Measurements from ENCODE around the gene PCDHGB1.
"Not testable (repeated sequence)": the region's sequence is repeated elsewhere in the genome, so short reads cannot be mapped to it uniquely, and the experiment has no call there.

Gene PCDHGB1

GRCh38 chr5:141345327-141345726 is 4.6 kb upstream of the PCDHGB1 start:
- no peak for DNase-seq (ENCODE audit: low read depth in 2 of 2, low spot score in 1 of 2)

GRCh38 chr5:141346017-141346416 is 3.9 kb upstream of the PCDHGB1 start:
- DNase-seq (ENCODE audit: low read depth in 2 of 2, low spot score in 1 of 2) = not testable (repeated sequence)

- DNase-seq (ENCODE audit: low read depth in 2 of 2, low spot score in 1 of 2) = no peak
These were observed 1.7 kb downstream of the PCDHGB1 start for GRCh38 chr5:141351591-141351990.

DNA sequence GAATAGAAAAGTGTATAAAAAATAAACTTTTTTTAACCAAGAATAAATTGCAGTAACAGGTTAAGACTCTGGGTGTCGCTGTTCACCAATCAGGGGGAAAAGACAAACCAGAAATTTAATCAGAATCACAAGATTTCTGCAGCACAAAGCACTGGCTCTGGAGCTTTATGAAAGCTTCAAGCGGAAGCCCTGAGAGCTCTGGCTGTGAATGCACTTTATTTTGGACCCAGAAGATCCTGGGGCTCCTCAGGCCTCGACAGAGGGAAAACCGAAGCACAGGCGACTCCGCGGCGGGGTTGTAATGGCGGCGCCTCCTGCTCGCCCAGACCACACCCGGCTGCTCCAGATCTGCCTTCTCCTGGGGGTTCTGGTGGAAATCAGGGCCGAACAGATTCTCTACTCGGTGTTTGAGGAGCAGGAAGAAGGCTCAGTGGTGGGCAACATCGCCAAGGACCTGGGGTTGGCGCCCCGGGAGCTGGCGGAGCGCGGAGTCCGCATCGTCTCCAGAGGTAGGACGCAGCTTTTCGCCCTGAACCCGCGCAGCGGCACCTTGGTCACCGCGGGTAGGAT is 5.1 kb downstream of the PCDHGB1 start, which contains the start of gene PCDHGA4:
Gene PCDHGA4, plus strand, starts transcription at position 122 of the 570 bp plus-strand sequence. Its CDS starts 87 bp downstream, at position 209.
- no peak for DNase-seq (ENCODE audit: low read depth in 2 of 2, low spot score in 1 of 2)

DNA sequence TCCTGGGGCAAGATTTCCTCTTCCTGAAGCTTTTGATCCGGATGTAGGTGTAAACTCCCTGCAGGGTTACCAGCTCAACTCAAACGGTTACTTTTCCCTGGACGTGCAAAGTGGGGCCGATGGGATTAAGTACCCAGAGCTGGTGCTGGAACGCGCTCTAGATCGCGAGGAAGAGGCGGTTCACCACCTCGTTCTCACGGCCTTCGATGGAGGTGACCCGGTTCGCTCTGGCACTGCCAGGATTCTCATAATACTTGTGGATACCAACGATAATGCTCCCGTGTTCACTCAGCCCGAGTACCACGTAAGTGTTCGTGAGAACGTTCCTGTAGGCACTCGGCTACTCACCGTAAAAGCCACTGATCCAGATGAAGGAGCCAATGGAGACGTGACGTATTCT is 5.7 kb downstream of the PCDHGB1 start:
- no peak for DNase-seq (ENCODE audit: low read depth in 2 of 2, low spot score in 1 of 2)

- DNase-seq (ENCODE audit: low read depth in 2 of 2, low spot score in 1 of 2) = no peak
These were observed 6.2 kb downstream of the PCDHGB1 start for GRCh38 chr5:141356133-141356532.

DNA sequence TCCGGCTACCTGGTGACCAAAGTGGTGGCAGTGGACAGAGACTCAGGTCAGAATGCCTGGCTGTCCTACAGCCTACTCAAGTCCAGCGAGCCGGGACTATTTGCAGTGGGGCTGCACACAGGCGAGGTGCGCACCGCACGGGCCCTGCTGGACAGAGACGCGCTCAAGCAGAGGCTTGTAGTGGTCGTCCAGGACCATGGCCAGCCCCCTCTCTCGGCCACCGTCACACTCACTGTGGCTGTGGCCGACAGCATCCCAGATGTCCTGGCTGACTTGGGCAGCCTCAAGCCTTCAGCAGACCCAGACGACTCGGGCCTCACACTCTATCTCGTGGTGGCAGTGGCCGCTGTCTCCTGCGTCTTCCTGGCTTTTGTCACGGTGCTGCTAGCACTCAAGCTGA is 7.1 kb downstream of the PCDHGB1 start:
- no peak for DNase-seq (ENCODE audit: low read depth in 2 of 2, low spot score in 1 of 2)

DNA sequence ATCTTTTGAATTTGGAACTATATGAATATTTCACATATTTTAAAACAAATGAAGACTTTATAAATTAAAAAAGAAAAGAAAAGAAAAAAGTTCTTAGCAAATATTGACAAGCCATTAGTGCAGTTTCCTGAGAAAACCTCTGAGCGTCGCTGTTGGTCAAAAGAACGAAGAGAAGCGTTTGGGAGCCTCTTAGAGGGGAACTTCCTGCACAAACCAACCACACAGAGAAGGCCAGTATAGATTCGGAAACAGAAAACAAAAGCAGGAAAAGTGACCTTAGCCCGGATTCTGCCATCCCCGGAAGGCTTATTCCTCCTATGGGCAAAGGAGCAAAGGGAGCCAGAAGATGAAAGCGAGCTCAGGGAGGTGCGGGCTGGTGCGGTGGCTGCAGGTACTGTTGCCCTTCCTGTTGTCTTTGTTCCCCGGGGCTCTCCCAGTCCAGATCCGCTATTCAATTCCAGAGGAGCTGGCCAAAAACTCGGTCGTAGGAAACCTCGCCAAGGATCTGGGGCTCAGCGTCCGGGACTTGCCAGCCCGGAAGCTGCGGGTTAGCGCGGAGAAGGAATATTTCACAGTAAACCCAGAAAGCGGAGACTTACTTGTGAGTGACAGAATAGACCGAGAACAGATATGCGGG is 10.0 kb downstream of the PCDHGB1 start, which contains the start of gene PCDHGB2:
Gene PCDHGB2, plus strand, starts transcription at position 205 of the 637 bp plus-strand sequence. Its CDS starts 142 bp downstream, at position 347.
- no peak for DNase-seq (ENCODE audit: low read depth in 2 of 2, low spot score in 1 of 2)

- no peak for DNase-seq (ENCODE audit: low read depth in 2 of 2, low spot score in 1 of 2)
These were observed 10.8 kb downstream of the PCDHGB1 start for GRCh38 chr5:141360685-141361084.

GRCh38 chr5:141362719-141363118 is 12.8 kb downstream of the PCDHGB1 start:
- no peak for DNase-seq (ENCODE audit: low read depth in 2 of 2, low spot score in 1 of 2)

GRCh38 chr5:141363952-141364660 is 14.2 kb downstream of the PCDHGB1 start, which contains the start of gene PCDHGA5:
Gene PCDHGA5 (plus strand): TSS chr5:141364162. CDS start chr5:141364331, 169 bp downstream.
- no peak for DNase-seq (ENCODE audit: low read depth in 2 of 2, low spot score in 1 of 2)

DNA sequence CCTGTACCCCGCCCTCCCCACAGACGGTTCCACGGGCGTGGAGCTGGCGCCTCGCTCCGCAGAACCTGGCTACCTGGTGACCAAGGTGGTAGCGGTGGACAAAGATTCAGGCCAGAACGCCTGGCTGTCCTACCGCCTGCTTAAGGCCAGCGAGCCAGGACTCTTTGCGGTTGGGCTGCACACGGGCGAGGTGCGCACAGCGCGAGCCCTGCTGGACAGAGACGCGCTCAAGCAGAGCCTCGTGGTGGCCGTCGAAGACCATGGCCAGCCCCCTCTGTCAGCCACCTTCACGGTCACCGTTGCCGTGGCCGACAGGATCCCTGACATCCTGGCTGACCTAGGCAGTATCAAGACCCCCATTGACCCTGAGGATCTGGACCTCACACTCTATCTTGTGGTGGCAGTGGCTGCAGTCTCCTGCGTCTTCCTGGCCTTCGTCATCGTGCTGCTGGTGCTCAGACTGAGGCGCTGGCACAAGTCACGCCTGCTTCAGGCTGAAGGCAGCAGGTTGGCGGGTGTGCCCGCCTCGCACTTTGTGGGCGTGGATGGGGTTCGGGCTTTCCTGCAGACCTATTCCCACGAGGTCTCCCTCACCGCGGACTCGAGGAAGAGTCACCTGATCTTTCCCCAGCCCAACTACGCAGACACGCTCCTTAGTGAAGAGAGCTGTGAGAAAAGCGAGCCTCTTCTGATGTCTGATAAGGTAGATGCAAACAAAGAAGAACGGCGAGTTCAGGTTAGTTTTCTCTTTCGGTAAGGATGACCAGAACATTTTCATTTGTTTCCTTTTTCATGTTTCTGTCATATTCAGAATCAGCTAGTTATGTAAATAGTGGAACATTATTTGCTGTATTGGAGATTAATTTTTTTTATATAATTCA is 16.4 kb downstream of the PCDHGB1 start:
- DNase-seq (ENCODE audit: low read depth in 2 of 2, low spot score in 1 of 2) = no peak

DNA sequence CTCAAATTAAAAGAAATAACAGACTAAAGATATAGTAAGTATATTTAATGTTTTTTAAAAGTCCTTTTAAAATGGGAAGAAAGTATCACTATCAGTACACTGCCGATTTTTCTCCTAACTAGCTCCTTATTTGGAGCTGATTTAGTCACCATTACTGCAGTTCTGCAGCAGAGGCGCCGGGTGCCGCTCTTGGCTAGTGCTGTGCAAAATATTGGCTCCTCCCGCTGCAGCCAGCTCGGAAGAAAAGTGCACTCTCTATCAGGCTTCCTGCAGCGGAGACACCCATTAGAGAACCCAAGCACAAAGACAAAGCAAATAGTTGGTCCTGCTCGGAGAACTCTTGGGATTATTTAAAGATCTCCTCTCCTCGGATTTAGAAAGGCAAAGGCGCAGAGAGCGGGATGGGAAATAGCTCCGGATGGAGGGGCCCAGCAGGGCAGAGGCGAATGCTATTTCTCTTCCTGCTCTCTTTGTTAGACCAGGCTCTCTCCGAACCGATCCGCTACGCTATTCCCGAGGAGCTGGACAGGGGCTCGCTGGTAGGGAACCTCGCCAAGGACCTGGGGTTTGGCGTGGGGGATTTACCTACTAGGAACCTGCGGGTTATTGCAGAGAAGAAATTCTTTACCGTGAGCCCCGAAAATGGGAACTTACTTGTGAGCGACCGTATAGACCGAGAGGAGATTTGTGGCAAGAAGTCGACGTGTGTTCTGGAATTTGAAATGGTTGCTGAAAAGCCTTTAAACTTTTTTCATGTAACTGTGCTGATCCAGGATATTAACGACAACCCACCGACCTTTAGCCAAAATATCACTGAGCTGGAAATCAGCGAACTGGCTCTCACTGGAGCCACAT is 20.3 kb downstream of the PCDHGB1 start, which contains the start of gene PCDHGB3:
Gene PCDHGB3, plus strand, starts transcription at position 249 of the 855 bp plus-strand sequence. Its CDS starts 153 bp downstream, at position 402.
- DNase-seq (ENCODE audit: low read depth in 2 of 2, low spot score in 1 of 2) = no peak

DNA sequence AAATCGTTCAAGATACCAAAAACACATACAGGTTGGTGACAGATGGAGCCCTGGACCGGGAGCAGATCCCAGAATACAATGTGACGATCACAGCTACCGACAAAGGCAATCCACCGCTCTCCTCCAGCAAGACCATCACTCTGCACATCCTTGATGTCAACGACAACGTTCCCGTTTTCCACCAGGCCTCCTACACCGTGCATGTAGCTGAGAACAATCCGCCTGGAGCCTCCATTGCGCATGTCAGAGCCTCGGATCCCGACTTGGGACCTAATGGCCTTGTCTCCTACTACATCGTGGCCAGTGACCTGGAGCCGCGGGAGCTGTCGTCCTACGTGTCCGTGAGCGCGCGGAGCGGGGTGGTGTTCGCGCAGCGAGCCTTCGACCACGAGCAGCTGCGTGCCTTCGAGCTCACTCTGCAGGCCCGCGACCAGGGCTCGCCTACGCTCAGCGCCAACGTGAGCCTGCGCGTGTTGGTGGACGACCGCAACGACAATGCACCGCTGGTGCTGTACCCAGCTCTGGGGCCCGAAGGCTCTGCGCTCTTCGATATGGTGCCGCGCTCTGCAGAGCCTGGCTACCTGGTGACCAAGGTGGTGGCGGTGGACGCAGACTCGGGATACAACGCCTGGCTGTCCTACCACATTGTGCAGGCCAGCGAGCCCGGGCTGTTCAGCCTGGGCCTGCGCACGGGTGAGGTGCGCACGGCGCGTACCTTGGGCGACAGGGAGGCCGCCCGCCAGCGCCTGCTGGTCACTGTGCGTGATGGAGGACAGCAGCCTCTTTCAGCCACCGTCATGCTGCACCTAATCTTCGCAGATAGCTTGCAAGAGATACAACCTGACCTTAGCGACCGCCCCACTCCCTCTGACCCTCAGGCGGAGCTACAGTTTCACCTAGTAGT is 21.9 kb downstream of the PCDHGB1 start:
- no peak for DNase-seq (ENCODE audit: low read depth in 2 of 2, low spot score in 1 of 2)

DNA sequence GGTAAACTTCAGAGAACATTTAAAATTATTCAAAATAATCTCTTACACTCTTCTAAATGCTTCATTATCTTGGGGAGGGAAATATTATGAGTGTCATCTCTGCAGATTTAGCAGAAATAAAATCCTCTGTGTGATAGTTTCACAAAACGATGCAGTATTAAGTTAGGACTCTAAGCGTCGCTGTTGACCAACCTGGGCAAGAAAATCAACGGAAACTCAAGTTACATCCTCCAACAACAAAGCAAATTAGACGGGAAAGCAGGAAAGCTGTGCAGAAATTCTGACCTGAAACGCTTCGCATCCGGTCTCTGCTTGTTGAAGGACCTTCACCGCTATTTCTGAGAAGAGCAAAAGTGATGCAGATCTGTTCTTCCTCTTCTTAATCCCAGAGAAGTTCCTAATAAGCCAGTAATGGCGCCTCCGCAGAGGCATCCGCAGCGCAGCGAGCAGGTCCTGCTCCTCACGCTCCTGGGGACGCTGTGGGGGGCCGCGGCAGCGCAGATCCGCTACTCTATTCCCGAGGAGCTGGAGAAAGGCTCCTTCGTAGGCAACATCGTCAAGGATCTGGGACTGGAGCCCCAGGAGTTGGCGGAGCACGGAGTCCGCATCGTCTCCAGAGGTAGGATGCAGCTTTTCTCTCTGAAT is 23.9 kb downstream of the PCDHGB1 start, which contains the start of gene PCDHGA6:
Gene PCDHGA6, plus strand, starts transcription at position 219 of the 645 bp plus-strand sequence. Its CDS starts 193 bp downstream, at position 412.
- no peak for DNase-seq (ENCODE audit: low read depth in 2 of 2, low spot score in 1 of 2)

GRCh38 chr5:141374627-141375026 is 24.7 kb downstream of the PCDHGB1 start:
- no peak for DNase-seq (ENCODE audit: low read depth in 2 of 2, low spot score in 1 of 2)

- not testable (repeated sequence) for DNase-seq (ENCODE audit: low read depth in 2 of 2, low spot score in 1 of 2)
These were observed 25.7 kb downstream of the PCDHGB1 start for GRCh38 chr5:141375444-141376155.
